ENCODE measurements around the gene TAF6.

Gene TAF6

DNA sequence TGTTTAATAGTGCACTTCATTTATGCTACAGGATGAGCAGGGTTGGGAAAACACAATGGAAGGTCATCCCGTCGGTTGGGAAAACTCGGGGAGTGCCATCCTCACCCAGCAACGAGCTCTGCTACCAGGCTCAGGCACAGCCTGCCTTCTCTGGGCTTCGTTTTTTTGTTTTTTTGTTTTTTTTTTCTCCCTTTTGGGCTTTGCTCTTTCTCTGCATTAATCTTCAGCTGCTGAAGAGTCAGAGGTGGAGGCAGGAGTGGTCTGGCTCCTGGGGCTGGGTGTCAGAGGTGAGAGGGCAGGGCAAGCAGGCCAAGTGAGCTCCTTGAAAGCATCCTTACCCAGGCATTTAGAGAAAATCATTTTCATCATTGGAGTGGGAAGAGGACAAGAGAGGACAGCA lies 49.2 kb downstream of the TAF6 start:
- TF ChIP-seq ZNF274 (IDR thresholded peaks at IDR 0.05; ENCODE audit: low read depth, low read length): no peak

DNA sequence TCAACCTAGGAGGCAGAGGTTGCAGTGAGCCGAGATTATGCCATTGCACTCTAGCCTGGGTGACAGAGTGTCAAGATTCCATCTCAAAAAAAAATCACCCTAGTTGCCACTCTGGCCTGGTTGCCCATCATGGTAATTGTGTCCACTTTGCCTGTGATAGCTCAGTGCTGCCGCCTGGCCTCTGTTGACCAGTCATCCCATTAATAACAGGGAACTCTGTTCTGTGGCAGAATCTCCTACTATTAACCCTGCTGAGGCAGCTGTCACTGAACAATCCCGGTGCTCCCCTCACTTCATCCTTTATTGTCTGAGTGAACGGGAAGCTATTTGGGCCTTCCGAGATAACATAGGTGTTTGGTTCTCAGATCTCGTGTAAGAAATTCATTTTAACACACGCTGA lies 52.2 kb downstream of the TAF6 start:
- no peak overlapping the region for H3K4me3 ChIP-seq (ENCODE audit: low read length)
- TF ChIP-seq ZNF274 (IDR thresholded peaks at IDR 0.05; ENCODE audit: low read depth, low read length): no peak

More for the DNA sequence above, 49.2 kb downstream of the TAF6 start:
- no peak overlapping the region for H3K4me3 ChIP-seq (ENCODE audit: low read length)

- H3K4me3 ChIP-seq (ENCODE audit: low read length): no peak overlapping the region
- TF ChIP-seq ZNF274 (IDR thresholded peaks at IDR 0.05; ENCODE audit: low read depth, low read length): no peak
Measured at GRCh38 chr7:100065452-100066186, 53.5 kb downstream of the TAF6 start.

DNA sequence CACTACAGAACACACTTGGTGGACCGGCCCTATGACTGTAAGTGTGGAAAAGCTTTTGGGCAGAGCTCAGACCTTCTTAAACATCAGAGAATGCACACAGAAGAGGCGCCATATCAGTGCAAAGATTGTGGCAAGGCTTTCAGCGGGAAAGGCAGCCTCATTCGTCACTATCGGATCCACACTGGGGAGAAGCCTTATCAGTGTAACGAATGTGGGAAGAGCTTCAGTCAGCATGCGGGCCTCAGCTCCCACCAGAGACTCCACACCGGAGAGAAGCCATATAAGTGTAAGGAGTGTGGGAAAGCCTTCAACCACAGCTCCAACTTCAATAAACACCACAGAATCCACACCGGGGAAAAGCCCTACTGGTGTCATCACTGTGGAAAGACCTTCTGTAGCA lies 55.0 kb downstream of the TAF6 start:
- TF ChIP-seq ZNF274 (IDR thresholded peaks at IDR 0.05; ENCODE audit: low read depth, low read length): no peak
- H3K4me3 ChIP-seq (ENCODE audit: low read length): no peak overlapping the region

GRCh38 chr7:100063376-100063775 lies 55.8 kb downstream of the TAF6 start:
- no peak for TF ChIP-seq ZNF274 (IDR thresholded peaks at IDR 0.05; ENCODE audit: low read depth, low read length)

DNA sequence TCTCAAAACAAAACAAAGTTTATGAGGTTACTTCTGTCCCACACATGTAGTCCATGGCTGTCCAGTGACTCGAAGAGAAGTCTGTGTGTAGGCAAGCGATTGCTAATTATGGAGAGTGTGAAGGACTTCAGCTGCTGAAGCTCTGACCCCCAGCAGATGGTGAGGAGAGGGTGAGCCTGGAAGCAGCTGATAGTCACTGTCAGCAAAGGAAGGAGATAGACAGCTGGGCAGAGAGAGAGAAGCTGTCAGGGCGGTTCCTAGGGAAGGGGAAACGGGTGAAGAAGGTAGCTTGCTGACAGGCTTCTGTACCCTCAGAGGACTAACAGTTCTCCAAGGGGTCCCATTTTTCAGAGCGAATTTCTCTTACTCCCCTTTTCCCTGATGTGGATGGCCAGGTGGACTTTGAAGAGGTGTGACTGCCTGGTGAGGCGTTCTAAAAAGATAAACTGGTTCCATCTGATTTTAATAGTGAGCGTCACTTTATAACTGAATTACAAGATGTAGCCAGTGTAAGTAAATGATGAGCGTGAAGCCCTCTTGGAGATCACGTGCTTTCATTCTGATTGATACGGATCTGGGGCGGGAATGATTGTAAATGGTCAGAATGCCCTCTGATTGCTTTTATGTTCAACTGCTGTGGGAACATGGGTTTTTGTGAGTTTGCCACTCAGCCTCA lies 57.5 kb downstream of the TAF6 start:
- no peak for TF ChIP-seq ZNF274 (IDR thresholded peaks at IDR 0.05; ENCODE audit: low read depth, low read length)
- no peak overlapping the region for H3K4me3 ChIP-seq (ENCODE audit: low read length)

More at GRCh38 chr7:100063376-100063775, 55.8 kb downstream of the TAF6 start:
- no peak overlapping the region for H3K4me3 ChIP-seq (ENCODE audit: low read length)

DNA sequence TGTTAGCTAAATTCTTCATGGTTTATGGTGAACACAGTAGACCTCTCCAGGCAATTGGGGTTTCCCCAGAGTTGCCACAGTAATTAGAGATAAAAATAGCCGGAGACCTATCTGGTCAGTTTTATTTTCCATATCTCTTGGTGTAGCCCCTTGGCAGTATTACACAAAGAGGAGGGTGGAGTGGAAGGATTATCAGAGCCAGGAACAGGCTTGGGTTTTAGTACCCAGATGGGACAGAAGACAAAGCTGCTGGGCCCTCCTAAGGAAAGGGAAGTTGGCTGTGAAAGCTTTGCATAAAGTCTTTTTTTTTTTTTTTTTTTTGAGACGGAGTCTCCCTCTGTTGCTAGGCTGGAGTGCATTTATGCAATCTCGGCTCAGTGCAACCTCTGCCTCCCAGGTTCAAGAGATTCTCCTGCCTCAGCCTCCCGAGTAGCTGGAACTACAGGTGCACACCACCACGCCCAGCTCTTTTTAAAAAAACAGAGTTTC lies 59.9 kb downstream of the TAF6 start:
- H3K4me3 ChIP-seq (ENCODE audit: low read length): no peak overlapping the region
- TF ChIP-seq ZNF274 (IDR thresholded peaks at IDR 0.05; ENCODE audit: low read depth, low read length): no peak
